GM12873 (cell line): Measurements from ENCODE around the gene RCSD1.

Experiments used
- CTCF ChIP-seq: IDR thresholded peaks from 2 replicates; pipeline ENCODE4 v1.5.1; 2012; ENCODE audit warnings: low read depth, mild to moderate bottlenecking, moderate library complexity, low read length, control low read depth; ENCODE audit not compliant: insufficient read depth; ENCODE audit errors: missing control alignments

The RCSD1 gene

GRCh38 chr1:167706363-167706762 is 76.3 kb downstream of the RCSD1 start:
- TF ChIP-seq CTCF, result no peak

GRCh38 chr1:167706931-167707877 is 77.2 kb downstream of the RCSD1 start:
- no peak for TF ChIP-seq CTCF

GRCh38 chr1:167707942-167708341 is 77.9 kb downstream of the RCSD1 start:
- TF ChIP-seq CTCF, result no peak

- TF ChIP-seq CTCF, result no peak
Measured at GRCh38 chr1:167708940-167709389, 78.9 kb downstream of the RCSD1 start.

- no peak for TF ChIP-seq CTCF
Measured at GRCh38 chr1:167710836-167711235, 80.8 kb downstream of the RCSD1 start.

GRCh38 chr1:167711797-167712196 is 81.8 kb downstream of the RCSD1 start:
- TF ChIP-seq CTCF, result no peak

GRCh38 chr1:167713330-167714081 is 83.5 kb downstream of the RCSD1 start:
- no peak for TF ChIP-seq CTCF
